OCI-LY3 (cell line): ENCODE results near the gene SEMA5B.

Experiments used
- CTCF ChIP-seq: fragments of 200-600, 300-600 bp; sonication (generic); IDR thresholded peaks from 2 replicates; pipeline ENCODE4 v1.5.1; 2014; ENCODE audit warnings: antibody characterized with exemption, low read length, low read depth
- EZH2phosphoT487 ChIP-seq: fragments of 200-600 bp; shearing (Covaris generic); IDR thresholded peaks from 2 replicates; pipeline ENCODE4 v1.6.1; 2018; ENCODE audit warnings: antibody characterized with exemption, mixed run types, low read depth

- TF ChIP-seq CTCF (no peak), EZH2phosphoT487 (no peak)
Measured at GRCh38 chr3:122934251-122934650, 93.3 kb downstream of the SEMA5B start.
